Cerebellar nuclear complex (tissue), 1 donor: ENCODE results near the gene HMCN2.
"Not testable (repeated sequence)": the region's sequence is repeated elsewhere in the genome, so short reads cannot be mapped to it uniquely, and the experiment has no call there.

ENCODE experiments used
- DNase-seq, 2 experiments: peaks; one replicate each; lab custom pipeline; 2025; lab: John Stamatoyannopoulos, UW

The HMCN2 gene

DNA sequence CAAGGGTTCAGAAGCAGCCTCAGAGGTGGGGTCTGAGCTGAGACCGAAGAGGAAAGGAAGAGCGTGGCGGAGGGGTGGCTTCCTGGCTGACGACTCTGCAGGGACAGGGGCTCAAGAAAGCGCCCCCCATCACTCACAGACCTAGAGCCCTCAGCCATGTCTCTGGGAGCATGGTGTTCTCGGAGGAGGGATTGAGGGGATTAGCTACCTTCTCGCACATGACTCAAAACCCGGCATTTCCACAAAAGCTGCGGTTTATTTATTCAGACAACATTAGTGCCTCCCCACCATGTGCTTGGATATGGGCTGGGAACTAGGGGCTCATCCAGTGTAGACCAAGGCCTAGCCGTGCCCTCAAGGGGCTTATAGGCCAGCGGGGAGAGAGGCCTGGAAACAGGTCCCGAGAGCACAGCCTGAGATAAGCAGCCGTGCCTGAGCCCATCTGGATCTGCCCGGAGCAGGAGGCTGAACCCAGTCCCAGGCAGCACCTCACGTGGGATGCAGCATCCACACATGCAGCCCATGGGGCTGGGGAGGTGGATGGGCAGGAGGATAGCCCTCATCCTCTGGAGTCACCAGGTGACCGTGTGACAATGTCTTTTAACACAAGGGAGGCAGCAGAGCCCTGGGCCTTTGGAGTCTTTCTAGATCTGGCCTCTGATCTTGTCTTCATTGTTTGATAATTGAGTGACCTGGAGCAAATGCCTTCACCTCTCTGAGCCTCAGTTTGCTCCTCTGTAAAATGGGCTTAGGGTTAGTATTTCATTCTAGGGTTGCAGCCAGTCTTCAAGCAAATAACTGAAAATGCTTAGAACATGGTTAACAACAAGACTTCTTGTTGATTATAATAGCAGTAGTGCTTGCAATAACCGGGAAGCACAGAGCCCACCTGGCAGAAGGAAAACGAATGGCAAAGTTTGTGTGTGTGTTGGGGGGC is 878 bp upstream of the HMCN2 start:
- no peak for DNase-seq

DNA sequence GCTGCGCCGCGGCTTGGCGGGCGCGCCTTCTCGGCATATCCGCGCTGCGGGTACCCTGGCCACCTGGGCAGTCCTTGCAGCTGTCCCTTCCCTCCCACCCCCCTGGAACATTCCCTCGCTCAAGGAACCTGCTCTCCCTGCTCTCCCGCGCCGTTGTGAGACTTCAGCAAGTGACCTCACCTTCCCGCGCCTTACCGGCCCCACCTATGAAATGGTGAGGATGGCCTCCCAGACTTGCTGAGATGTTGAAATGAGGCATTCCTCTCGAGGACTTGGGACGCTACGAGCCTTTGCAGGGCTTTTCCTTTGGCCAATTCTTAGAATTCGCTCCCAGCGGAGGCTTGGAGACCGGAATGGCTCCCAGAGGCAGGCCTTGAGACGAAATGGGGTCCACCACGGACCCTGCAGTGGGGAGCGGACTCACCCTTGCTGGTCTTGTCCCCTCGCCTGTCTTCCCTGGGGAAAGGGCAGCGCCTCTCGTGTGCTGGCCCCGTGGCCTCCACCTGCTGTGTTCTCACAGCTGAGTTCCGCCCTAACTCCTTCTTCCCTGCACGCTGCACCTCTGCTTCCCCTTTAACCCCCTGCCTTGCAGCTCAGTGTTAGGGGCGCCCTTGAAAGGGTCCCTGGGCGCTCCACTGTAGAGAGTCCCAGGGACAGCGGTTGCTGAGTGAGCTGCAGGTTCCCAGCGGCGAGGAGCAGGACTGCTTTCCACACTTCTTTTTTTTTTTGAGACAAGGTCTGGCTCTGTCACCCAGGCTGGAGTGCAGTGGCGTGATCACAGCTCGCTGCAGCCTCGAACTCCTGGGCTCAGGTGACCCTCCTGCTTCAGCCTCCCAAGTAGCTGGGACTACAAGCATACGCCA is 907 bp downstream of the HMCN2 start:
- DNase-seq, result no peak

DNA sequence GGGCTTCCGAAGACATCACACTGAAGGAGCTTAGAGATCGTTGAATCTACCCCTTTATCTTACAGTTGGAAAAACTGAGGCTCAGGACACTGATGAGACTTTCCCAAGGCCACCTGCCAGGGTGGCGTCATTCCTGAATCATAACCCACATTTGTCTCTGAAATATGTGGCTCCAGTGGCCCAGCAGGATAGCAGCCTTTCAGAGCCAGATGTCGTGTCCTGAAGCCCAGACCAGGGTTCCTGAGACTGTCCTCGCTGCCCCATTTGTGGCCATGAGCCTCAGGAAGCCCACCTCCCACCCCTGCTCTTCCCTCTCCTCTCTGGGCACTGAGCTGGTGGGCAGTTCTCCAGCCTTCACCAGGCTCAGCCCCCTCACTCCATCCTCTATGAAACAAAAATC is 2.4 kb downstream of the HMCN2 start:
- no peak for DNase-seq

DNA sequence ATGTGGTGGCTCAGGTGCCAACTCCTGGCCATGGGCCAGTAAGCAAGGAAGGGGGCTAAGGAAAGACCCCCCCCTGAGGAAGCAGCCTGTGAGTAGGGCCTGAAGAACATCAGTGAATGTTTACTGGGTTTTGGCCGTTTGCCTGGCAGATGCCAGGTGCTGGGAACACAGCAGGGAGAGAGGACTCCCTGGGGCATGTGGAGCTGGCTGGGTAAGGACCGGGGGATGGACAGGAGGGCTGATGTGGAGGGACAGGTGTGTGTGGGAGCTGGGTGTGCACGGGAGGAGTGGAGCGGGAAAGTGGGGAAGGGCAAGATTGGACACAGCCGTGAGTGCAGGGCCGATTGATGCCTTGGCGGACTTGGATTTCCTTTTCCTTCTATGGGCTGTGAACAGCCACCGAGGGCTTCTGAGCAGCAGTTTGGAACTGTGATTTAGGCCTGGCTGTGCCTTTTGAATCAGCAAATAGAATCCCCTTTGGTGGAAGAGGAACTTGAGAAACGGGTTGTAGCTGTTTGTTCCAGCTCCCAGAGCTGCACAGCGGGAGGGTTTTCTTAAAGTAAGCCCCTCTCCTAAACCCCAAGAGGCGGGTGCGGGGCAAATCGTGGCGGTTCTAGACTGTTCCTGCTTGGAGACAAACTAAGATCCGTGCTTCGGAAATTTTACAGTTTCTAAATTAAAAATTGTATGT is 3.1 kb downstream of the HMCN2 start:
- no peak for DNase-seq

DNA sequence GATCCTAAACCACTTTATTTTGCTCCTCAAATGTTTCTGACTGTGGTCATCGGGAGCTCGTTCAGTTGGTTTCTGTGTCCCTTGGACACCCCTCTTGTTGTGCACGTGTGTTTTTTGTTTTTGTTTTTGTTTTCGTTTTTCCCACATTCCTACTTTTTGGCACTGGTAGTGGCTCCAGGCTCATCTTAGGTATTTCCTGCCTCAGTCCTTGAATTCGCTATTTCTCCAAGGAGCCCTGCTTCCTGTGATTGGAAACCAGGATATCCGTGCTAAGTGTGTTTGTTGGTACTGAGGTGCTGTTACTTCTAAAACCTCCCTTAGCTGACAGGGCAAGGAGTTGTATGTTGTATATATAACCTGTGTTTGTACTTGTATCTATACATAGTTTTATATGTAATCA is 5.9 kb downstream of the HMCN2 start:
- no peak for DNase-seq

DNA sequence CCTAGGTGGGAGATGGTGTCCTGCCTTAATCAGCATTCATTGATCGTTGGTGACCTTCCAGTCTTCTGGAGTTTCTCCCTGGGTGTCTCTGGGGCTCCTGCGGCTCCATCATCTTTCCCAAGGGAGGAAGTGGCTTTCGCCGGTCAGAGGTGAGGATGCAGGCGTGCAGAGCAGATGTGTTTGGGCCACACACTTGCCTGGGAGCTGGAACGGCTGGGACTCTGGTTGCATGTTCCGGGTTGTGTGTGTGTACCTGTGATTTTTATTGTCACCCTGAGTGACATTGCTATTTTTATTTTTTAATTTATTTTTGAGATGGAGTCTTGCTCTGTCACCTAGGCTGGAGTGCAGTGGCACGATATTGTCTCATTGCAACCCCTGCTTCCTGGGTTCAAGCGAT is 9.6 kb downstream of the HMCN2 start:
- DNase-seq, result no peak

DNA sequence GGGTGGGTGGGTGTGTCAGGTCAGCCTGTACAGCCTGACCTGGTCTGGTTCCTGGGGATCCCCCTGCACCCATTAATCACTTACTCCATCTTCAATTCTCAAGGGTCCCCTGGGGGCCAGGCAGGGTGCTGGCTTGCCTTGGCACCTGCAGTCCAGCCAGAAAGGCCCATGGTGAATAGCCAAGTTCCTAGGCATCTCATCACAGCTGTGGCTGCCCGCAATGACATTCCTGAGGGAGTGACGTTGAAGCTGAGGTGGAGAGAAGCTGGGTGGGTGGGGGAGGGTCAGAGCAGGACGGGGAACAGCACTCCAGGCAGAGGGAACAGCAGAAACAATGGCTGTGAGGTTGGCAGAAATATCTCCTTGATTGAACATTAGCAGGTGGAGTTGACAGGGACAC is 10.6 kb downstream of the HMCN2 start:
- no peak for DNase-seq

DNA sequence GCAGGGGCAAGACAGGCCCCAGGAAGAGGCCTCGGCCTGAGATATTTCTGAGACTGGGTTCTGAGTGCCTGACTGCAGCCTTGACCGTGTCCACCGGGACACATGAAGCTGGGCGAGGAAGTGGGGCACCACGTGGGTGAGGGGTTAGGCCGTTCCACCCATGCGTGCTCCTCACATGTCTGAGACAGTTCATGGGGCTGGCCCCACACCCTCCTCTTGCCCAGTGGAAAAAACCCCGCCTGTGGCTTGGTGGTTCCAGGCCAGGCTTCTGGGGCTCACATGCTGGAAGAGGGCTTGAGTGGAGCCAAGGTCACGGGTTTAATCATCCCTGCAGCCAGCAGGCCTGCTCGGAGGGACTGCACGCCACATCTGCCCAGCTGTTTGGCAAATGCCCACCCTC is 11.4 kb downstream of the HMCN2 start:
- DNase-seq, result no peak

DNA sequence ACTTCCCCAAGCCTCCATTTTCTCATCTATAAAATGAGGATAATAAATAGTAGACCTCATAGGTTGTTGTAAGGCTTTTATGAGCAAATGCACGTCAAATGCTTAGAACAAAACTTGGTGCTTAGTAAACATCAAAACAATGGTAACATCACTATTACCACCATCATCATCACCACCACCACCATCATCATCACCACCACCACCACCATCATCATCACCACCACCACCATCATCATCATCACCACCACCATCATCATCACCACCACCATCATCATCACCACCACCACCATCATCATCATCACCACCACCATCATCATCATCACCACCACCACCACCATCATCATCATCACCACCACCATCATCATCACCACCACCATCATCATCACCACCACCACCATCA is 12.0 kb downstream of the HMCN2 start:
- not testable (repeated sequence) for DNase-seq

DNA sequence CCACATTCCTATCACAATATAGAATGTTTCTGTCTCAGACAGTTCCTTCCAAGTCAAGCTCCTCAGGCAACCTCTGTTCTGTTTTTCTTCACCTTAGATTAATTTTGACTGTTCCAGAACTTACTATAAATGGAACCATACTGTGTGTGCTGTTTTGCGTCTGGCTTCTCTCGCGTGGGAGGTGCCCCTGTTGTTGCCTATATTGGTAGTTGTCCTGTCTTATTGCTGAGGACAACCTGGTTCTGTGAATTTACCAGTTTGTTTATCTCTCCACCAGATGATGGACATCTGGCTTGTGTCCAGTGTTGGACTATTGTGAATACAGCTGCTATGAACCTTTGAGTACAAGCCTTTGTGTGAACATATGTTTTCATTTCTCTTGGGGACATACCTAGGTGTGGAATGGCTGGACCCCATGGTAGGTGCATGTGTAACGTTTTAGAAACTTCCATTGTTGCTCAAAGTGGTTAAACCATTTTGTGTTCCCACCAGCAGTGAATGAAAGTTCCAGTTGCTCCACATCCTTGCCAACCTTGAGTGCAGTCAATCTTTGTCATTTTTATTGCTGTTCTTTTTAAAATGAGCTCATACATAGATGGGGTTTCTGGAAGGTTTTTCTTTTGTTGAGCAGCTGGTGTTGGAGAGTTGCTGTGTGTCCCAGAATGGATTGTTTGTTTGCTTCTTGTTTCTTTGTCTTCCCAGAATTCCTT is 18.1 kb downstream of the HMCN2 start:
- DNase-seq, result no peak

DNA sequence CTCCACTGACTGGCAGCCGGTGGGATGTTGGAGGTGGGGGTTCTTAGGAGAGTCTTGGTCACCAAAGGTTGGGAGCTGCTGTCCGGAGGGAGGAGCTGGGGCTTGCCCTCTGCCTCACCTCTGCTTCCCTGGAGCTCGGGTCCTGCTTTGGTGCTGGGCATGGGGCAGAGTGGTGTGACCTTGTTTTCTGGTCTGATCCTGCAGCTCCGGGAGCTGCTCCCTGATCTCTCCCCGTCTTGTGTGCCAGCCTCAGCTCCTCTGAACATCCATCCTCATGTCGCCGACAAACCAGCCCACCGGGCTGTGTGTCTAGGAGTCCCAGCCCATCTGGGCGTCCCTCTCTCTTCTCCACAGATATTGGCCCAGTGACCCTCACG is 18.7 kb downstream of the HMCN2 start:
- DNase-seq, result no peak

DNA sequence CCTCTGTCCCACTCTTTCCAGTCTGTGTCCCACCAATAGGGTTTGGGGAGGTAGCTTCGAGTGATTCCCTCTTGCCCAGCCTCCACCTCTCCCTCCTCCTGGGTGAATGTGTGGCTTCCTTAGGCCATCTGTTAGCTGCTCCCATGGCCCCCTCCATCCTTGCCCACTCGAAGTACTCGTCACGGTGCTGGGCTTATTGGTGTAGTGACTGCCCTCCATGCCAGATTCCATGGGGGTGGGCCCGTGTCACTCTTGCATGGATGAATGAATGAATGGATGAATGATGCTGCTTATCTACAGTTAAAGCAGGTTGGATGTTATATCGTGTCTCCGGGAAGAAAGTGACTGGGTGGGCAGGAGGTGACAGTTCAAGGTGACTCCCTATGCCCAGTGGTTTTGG is 19.1 kb downstream of the HMCN2 start:
- no peak for DNase-seq

DNA sequence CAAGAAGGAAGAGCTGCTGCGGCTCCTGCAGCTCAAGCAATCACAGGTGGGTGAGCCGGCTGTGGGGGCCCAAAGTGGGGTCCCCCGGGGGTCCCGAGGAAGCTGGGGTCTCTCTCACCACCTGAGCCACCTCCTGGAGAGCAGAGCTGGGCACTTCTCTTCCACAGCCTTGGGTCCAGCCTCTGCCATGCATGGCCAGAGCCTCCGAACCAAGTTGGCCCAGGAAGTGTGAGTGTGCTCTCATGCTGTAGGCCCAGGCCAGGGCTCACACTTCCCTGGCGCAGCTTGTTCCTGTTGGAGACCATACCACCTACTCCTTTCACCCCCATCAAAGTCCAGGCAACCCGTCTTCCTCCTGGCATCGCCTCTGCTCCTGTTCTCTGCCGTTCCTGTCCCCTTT is 19.7 kb downstream of the HMCN2 start:
- no peak for DNase-seq

DNA sequence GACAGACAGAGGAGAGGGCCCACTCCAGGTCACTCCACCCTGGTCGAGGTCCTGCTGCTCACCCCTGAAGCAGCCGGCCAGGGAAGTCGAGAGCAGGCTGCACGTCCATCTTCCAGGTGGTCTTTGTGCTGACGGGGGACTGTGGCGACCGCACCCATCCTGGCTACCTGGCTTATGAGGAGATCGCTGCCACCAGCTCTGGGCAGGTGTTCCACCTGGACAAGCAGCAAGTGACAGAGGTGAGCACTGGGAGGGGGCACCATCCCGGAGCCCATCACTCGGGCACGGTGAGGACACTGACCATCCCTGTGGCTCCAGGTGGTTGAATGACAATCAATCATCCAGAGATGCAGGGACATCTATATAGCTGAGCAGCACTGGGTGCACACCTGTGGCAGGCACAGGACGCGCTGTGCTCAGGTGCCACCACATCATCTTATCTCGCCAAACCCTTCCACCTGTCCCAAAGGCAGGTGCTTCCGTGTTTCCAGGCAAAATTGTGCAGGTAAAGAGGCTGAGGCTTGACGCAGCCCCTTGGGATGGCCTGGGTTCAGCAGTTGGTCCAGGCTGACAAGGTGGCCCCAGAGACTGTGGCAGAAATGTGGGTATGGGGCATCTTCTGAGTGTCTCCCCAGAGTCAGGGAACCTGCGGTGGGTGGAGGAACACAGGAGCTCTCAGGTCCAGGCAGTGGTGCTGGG is 20.7 kb downstream of the HMCN2 start:
- no peak for DNase-seq

DNA sequence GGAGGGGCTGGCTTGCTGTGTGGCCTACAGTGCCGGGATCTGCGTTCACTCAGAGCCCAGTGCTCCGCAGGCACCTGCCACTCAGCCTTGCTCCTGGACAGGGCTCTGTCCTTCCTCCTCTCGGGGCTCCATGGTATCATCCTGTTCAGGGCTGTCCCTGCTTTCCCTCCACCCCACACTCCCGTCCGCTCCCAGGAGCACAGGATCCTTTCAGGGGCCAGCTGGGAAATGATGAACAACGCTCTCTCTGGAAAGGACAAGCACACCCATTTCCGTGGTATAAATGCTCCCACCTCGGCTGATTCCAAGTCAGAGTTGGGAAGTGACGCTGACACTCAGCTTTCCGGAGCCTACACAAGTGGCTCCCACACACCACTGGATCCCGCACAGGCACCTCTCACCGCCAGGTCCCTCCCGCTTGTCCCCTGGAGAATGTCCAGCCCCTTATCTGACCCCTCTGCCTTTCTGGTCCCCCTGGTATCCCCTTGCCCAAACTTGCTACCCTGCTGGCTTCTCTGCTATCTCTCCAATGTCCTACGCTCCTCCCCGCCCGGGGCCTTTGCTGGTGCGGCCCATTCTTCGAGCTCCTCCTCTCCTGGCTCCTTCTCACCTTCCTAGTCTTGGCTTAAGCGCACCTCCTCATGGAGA is 21.3 kb downstream of the HMCN2 start:
- no peak for DNase-seq

DNA sequence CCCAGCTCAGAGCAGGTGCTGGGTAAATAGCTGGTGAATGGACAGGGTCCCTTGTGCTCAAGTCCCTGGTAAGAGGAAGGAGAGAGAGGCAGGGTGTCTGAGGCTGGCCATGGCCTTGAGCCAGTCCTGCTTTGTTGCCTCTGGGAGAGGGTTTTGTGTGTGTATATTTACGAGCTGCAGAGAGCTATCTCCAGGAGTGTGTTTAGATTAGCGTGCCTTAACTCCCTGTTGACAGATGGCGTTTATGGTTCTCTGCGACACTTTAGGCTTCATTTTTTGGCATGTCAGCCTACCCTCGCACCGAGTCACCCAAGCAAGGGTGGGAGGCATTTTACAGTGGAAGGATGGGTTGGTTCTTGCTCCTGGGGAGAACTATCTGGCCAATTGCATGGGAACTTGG is 22.2 kb downstream of the HMCN2 start:
- DNase-seq, result no peak

DNA sequence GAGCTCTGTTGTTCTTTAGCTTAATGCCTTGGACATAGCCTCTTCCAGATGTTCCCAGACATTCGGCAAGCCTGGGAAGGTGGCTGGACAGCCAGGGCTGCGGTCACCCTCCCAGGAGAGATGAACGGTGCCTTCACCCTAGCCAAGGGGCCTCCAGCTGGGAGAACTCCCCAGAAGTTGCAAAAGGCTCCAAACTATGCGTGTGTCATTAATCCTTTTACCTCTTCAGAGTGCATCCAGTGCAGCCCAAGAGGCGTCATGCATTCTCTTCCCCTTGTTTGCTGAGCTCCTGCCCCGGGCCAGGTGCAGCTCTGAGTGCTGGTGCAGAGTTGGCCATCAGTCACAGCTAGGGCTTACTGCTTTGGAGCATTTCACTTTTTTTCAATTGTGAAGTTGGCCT is 22.8 kb downstream of the HMCN2 start:
- no peak for DNase-seq

DNA sequence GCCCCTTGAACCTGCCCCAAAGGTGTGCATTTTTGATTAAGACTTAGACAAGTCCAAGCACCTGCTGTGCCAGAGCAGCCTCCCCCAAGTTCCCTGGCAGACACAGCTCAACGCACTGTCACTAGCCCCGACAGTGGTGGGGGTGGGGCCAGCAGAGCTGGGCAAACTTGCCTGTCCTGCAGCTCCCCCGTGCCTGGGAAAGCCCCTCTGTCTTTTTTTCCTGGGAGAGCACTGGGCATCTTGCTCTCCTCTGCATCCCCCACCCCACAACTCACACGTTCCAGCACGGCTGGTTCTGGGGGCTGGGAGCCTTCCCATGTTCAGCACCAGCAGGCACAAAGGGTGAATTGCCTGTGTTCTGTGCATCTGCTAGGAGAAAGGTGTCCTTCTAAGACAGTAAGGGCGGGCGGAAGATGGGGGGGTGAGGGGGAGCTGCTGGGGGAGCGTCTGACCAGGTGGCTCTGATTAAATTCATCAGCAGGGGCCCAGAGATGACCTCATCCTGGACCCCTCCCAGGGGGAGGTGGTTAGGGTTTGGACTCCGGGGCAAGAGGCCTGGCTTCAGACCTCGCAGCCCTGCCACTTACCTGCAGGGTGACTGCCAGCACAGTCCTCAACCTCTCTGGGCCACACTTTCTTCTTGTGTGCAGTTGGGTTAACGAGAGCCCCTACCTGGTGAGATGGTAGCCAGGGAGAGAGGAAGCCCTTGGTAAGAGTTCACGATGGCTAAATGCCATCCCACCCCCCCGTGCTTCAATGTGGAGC is 23.5 kb downstream of the HMCN2 start:
- no peak for DNase-seq

DNA sequence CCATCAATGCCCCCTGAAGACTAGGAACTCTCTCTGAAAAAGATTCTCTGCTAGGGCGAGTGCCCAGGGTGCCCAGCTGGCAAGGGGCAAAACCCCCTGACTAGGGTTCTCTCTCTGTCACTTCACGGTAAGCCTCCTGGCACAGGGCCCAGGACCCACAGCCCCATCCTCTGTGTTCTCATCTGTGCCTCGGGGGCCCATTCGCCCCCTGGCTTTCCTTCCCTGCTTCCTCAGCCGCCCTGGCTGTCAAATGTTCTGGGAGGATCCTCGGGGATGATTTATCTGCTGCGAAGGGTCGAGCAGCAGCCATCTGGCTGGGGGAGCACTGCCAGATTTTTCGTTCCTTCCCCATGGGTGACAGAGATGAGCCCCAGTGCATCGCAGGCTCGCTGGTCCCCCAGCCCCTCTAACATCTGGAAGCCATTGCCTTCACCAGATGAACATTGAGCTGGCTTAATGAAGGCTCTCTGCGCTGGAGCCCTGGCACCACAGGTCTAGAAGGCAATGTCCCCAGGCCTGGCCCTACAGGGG is 24.2 kb downstream of the HMCN2 start:
- DNase-seq, result no peak
